HG03565 (cell line): ENCODE measurements around the gene CDX1.

Experiments
- ATAC-seq: cut with Tn5 transposase; IDR thresholded peaks from one replicate; pipeline ENCODE4 v1.9.1; 2021; ENCODE audit warnings: mild to moderate bottlenecking, moderate library complexity; ENCODE audit not compliant: unreplicated experiment

CDX1 gene

DNA sequence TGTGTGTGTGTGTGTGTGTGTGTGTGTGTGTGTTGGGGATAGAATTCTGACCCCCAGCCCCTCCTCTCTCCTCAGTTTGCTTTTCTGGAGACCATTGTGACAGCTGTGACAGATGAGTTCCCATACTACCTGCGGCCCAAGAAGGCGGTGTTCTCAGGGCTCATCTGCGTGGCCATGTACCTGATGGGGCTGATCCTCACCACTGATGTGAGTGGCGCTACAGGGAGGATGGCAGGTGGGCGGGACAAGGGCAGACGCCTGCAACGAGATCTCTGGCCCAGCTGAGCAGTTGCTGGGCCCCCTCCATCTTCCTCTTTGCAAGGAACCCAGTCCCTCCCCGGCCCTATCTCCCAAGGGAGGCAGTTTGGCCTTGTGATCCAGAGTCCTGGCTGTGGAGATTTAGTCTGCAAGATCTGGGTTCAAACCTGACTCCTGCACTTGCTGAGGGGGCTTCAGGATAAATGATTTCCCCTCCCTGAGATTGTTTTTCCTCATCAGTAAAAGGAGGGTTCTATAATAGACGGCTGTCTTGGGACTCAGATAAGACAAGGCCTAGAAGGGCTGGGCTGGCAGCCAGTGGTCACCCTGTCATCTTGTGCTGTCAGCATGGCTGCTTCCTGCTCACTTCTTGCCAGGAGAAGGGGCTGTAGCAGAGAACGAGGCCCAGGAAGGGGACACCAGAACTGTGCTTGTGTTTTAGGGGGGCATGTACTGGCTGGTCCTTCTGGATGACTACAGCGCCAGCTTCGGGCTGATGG, 37.4 kb downstream of the CDX1 start:
- no peak for ATAC-seq

DNA sequence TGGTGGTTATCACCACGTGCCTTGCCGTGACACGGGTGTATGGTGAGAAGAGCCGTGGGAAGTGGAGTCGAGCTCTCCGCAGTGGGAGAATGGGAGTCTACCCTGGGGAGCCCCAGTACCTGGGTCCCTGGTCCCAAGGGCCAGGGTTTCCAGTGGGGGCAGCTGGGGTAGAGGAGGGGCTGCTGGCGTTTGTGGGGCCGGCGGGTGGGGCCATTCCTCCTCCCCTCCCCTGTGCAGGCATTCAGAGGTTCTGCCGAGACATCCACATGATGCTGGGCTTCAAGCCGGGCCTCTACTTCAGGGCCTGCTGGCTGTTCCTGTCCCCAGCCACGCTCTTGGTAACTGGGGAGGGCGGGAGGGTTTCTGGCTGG, 38.0 kb downstream of the CDX1 start:
- no peak for ATAC-seq

DNA sequence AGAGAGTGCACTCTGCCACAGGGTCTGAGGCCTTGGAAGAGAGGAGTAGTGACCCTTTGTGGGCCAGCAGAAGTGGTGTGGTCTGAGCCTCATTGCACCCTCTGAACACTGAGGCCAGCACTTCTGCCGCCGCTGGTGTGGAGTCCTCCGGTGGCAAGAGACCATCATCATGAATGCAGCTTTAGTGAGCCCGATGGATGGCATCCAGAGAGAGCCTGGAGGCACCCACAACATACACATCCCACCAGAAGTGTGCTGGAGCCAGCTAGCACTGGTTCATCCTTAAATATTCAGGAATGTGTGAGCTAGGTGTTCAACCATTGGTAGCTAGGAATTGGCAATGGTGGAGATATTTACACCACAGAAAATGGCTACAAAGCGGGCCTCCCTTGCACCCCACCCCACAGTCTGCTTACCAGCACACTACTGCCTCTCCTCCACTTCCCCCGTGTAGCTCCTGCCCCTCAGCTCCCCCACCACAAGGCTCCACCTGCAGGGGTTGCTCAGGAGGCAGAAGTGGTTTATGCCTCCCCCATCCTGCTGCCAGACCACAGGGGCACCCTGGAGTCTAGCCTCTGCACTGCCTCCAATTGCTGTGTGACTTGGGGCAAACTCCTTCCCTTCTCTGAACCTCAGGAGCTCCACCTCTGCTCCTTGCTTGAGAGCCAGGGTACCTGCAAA, 39.7 kb downstream of the CDX1 start:
- no peak for ATAC-seq

DNA sequence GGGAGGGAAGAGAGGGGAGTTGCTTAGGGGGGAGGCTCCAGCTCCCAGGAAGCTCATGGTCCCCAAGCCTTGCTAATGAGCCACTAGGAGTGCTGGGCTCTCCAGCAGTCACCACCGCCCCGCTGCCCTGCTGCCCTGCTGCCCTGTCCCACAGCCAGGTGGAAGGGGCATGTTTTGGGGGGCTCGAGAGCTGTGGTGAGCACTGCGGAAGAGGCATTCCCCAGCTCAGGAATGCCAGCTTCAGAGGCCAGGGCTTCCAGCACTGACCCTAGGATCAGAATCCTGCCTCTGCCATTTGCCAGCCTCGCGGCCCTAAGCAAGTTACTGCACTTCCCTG, 40.2 kb downstream of the CDX1 start:
- ATAC-seq: no peak

DNA sequence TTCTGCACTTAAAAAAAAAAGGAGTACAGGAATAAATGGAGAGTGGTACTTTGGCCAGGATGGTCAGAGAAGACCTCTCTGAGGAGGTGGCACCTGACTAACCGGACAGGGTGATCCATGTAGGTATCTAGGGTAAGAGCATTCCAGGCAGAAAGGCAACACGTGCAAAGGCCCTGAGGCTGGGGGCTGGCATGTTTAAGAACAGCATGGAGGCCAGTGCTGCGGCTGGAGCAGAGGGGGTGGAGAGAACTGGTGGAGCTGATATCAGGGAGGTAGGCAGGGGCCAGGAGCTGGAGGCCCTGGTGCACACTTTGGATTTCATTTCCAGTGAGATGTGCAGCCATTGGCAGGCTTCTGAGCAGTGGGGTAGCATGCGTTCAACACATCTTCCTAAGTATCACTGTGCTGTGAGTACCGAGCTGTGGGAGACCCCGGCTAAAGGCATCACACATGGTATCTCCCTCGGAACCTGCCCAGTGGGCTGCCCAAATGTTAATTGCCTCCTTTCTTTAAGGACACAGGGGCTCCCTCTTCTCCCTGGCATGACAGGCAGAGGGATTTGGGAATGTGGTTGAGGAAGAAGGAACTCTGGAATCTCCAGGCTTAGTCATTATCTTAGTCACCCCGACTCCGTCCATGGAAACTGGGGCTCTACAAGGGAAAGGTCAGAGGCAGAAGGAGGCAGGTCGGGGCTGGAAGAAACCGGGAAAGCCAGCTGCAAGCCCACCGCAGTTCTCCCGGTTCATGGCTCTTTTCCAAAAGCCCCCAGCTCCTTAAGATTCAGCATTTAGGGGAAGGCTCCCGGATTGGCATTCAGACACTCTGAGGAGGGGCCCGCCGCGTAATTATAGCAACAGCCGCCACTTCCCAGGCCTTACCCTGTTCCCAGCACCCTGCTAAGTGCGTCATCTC, 41.9 kb downstream of the CDX1 start:
- ATAC-seq: no peak

DNA sequence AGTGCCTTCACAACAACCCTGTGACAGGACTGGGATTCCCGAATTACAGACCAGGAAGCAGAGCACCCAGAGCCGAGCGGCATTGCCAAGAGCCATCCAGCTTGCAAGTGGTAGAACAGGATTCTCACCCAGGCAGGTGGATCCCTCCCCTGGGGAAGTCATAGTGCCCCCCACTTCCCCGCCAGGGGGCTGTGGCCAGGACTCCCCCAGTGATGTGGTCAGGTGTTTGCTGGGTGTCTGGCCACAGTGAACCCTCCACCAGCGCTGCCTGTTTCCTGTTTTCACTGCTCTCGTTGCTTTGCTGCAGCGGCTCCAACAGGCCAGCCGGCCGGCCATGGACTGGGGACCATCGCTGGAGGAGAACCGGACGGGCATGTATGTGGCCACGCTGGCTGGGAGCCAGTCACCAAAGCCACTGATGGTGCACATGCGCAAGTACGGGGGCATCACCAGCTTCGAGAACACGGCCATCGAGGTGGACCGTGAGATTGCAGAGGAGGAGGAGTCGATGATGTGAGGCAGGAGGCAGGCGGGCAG, 42.6 kb downstream of the CDX1 start:
- ATAC-seq: no peak

DNA sequence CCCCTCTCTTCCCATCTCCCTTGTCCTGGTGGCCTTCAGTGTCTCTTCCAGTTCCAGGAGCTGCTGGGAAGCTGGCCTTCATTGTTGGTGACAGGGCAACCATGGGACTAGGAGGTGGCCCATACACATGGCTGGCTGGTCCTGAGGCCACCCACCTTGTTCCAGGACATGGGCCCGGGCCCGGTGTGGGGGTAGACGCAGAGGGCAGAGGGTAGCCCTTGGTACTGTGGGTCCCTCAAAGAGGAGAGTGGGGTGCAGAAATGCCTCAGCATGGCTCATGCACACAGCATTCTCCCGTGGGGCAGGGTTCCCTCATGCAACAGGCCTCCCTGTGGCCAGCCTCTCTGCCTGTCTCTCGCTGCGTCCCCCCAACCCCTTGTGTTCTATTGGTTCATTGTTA, 44.1 kb downstream of the CDX1 start:
- no peak for ATAC-seq

DNA sequence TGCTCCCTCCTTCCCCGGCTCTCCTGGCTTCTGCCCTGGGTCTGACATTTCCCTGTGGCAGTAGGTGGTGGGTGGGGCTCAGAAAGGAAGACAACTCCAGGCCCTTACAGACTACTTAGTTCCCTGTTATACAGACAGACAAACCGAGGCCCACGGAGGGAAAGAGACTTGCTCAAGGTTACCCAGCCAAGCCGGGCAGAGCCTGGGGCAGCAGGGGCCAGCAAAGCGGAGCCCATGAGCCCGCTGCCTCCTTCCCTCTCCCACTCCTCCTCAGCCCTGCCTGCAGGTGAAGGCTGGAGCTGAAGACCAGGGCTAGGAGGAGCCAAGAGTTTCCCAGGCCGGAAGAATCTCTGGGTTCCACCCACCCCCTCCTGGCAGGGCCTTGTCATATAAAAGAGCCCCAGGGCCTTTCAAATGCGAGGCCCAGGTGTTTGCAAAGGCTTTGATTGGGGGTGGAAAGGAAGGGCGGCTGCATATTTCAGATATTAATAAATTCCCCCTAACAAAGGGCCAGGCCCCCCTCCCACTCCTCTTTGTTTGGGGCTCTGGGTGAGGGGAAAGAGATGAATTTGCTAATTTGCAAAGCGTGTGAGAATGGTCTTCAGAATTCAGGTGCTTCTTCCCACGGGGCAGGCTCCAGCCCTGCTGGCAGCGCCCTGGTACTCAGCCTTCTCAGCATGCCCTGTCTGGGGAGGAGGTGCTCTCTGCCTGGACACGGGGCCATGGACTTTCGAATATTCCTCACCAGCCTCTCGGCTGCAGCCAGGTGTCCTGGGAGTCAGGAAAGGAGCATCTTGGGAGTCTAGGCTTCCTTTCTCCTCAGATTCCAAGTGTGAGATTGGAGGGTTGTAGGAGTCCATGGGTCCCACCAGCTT, 44.8 kb downstream of the CDX1 start:
- no peak for ATAC-seq

DNA sequence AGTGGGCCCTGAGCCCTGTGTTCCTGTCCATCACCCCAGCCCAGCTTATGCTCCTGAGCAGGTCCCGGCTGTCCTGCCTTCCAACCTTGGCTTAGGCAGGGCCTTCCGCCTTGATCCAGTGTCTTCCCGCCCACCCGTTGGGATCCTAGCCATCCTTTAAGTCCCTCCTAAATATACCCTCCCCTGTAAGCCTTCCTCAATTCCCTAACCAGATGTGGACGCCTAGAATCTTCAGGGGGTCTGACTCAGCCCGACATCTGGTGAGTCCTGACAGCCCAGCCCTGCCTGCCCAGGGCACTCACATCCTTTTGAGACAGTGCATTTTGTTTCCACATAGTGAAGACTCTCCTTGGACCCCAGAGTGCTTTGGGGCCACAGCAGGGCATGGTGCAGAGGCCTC, 47.0 kb downstream of the CDX1 start:
- no peak for ATAC-seq

DNA sequence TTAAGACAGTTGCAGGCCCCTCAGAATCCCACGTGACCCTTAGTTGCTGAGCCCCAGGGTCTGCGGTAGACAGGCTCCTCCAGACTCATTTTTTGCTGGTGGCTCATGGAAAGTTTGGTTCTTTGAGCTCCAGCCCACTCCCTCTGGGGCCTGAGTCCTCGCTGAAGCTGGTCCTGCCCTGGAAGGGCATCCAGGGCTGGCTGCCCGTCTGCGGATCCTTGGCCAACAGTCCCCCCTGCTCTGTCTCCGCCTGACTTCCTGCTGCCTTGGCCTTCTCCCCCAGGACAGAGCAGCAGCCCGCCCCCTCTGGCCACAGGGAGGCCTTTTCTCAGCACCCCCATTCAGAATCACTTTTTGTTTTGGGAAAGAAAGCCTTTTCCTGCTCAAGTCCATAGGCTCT, 47.7 kb downstream of the CDX1 start:
- no peak for ATAC-seq

DNA sequence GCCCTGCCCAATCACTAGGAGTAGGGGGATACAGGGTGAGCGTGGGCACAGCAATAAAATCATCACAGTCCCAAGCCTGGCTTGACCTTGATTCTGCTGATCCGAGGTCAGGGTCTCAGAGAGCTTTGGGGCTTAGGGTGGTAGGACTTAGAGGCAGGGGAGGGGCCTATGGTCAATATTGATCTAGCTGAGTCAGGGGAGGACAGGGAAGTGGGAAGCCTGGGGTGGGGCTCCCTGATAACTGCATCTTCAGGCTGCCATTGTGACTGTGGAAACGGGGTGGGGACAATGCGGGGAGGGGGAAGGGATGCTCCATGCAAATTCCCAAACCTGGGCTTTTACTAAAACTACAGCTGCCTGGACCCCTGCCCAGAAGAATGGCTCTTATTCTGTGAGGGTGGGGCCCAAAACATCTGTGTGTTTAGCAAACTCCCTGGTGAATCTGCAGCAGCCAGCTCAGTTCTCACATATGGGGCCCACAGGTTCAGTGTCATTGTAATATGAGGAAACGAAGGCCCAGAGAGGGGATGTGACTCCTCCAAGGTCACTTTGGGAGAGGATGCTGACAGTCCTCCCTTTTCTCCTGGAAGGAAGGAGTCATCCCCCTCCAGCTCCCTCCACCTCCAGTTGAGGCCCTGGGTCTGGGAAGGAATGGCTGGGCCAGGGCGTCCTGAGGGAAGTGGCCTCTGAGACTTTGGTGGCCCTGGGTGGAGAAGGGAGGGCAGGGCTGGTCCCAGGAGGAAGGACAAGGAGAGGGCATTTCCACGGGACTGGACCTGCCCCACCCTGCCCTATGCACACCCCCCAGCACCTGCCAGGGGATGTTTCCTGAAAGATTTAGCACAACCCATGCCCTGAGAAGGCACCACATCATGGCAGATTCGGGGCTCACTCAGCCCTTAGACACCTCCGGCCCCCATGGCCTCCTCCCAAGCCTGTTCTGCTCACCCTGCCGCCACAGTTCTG, 49.7 kb downstream of the CDX1 start:
- ATAC-seq: no peak

DNA sequence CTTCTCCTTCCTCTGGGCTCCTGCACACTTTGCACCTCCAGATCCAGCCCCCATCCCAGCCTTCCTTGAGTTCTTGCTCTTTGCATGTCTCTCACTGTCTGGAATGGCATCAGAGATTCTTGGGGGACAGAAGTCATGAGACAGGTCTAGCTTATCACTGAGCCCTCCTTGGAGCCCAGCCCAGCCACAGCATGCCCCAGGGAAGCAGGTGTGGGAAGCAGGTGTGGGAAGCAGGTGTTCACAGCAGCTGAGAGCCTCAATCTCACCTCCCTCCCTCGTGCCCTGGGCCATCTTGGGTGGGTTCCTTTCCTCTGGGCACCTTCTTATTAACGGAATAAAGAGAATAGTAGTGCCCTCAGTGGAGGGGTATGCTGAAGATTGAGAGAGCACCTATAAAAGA, 50.5 kb downstream of the CDX1 start:
- no peak for ATAC-seq

DNA sequence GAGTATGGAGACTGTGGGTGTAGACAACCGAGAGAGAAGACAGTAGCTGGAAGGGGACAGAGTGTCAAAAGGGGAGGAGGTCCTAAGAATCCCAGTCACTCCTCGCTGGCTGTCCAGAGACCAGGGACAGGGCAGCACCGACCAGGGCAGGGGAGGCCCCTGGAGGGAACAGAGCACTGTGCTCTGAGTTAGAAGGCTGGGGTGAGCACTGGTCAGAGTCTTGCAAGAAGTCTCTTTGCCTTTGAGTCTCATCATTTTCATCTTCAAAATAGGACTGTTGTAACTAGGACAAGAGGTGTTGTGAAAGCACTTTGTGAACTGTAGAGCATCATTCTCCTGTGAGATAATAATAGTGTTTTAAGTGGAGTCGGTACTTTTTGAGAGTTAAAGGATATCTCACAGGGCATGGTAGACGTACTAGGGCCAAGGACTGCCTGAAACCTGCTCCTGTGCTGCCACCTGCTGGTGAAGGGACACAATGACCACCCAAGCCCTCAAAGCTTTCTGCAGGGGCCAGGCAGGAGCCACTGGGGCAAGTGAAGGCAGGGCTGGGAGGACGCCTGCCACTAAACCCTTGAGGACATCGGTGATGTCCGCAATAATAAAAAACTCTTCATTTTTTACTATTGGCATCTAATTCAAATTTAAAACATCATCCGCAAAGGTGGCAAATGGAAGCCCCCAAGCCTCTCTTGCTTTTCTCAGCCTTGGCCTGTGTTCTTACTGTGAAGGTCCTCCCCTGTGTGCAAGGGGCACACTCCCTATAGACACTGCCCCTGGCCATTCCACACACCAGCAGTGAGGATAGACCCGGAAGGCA, 51.5 kb downstream of the CDX1 start:
- ATAC-seq: no peak

DNA sequence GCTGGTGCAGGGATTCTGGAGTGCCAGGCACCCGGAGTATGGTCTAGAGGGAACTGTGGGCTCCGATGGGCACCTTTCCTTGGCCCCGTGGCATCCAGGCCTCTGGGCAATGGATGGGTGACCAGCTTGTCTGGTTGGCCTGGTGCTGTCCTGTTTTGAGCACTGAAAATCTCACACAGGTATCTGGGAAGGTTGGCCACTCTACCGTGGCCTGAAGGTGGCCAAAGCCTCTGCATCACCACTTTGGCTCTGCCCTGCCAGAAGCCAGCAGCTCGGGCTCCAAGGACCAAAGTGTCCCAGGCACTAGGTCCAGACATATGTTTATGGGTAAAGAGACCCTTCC, 52.1 kb downstream of the CDX1 start:
- no peak for ATAC-seq

DNA sequence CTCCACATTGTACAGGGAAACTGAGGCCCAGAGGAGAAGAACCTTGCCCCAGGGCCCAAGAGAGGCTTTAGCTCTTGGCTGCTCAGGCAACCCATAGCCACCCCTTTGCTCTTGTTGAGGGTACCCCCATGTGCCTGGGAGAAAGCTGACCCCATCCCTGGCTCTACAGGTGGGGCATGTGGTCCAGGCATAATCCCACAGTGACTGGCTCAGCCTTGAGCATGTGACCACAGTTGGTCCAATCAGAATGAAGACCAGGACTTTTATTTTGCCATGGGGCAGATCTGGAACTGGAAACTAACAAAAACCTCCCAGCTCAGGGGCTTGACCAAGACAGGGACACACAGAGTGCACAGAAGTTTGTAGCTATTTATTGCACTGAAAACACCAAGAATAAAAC, 52.6 kb downstream of the CDX1 start:
- ATAC-seq: no peak

DNA sequence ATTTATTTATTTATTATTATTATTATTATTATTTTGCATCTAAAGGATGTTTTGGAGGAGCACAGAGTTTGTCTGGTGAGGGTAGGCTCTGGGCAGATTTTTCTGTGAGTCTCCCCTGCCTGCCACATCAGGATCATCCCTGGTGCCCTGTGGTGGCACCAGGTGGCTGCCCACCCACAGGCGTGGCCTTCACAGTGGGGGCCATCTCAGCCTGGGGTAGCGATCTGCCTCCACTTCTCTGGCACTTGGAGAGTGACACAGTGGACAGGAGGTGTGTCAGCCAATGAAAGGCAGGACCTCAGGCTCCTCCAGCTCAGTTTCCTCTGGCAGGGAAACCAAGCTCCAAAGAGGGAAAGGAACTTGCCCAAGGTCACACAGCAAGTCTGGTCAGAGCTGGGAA, 53.3 kb downstream of the CDX1 start:
- no peak for ATAC-seq

DNA sequence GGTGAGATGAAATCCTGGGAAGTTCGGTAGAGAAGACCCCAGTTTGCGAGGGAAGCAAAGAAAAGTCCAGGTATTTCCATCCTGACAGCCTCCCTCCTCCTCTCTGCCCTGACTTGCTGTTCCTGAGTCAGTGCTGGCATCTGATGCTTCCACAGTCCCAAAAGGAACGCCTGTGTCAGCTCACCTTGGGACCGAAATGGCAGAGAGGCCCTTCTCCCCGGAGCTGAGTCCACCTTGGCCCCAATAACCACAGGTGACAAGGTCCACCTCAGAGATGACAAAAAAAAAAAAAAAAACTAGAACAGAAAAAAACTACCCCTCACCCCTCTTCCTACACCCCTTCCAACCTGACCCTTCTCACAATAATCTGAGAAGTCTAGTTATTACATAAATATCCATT, 54.9 kb downstream of the CDX1 start:
- ATAC-seq: no peak

DNA sequence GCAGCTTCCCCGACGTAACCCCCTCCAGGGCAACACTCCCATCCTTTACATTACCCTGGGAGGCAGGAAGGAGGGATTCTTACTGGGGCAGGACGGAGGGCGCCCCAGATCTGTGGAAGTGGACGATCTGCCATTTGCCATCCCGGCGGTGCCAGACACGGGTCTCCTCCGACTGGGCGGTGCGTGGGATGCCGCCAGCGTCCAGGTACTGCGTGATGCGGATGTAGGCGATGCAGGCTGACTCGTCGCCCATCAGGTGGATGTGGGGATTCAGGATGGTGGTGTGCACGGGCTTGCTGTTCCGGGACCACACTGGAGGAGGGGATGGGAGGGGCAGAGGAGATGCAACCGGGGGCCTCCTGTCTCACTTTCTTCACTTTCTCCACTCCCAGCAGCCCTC, 56.3 kb downstream of the CDX1 start:
- ATAC-seq: no peak

DNA sequence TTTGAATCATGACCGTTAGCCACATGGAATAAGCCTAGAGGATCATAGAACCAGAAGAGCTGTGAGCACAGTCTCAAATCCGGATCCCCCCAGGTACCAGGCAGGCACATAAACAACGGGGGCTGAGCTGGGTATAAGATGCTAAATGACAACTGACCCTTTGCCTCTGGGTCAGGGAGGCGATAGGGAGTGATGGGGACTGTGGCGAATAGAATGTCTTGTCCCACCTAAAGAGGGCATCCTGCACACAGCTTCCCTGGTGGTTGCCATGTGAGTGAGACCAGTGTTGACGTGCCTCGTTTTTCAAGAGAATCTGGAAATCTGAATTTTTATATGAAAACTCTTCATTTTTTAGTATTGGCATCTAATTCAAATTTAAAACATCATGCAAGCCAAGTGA, 56.9 kb downstream of the CDX1 start:
- ATAC-seq: no peak
